DND-41 (cell line): ENCODE data around the gene PGK1.

ENCODE experiments used
- EZH2 ChIP-seq: IDR thresholded peaks from 3 replicates; pipeline ENCODE4 v1.6.1; 2012; ENCODE audit warnings: borderline replicate concordance, low read depth, mild to moderate bottlenecking, moderate library complexity, low read length, inconsistent platforms; ENCODE audit not compliant: severe bottlenecking
- TF ChIP-seq, protein P1 (sequence below): IDR thresholded peaks from 2 replicates; pipeline ENCODE4 v1.5.1; 2012; ENCODE audit warnings: borderline replicate concordance, low read length, moderate library complexity, mild to moderate bottlenecking; ENCODE audit not compliant: poor library complexity, severe bottlenecking; ENCODE audit errors: extremely low read depth

DNA sequence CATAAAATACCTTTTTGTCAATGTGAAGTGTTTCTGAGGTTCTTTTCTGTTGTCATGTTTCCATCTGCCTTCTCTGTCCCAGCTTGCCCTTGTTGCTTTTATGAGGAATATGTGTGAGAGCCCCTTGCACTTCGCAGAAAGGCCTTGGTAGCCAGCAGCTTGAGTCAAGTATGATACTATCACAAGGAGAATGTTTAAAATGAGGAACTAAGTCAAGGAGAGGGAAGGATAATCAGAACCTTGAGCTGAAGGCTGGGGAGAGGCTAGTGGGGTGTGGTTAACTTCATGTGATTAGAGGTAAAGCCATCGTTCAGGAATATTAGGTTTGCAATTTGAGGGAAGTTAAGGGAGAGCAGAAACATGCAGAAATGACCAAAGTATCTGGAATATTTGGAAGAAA is 12.7 kb downstream of the PGK1 start:
- TF ChIP-seq, protein P1, sequence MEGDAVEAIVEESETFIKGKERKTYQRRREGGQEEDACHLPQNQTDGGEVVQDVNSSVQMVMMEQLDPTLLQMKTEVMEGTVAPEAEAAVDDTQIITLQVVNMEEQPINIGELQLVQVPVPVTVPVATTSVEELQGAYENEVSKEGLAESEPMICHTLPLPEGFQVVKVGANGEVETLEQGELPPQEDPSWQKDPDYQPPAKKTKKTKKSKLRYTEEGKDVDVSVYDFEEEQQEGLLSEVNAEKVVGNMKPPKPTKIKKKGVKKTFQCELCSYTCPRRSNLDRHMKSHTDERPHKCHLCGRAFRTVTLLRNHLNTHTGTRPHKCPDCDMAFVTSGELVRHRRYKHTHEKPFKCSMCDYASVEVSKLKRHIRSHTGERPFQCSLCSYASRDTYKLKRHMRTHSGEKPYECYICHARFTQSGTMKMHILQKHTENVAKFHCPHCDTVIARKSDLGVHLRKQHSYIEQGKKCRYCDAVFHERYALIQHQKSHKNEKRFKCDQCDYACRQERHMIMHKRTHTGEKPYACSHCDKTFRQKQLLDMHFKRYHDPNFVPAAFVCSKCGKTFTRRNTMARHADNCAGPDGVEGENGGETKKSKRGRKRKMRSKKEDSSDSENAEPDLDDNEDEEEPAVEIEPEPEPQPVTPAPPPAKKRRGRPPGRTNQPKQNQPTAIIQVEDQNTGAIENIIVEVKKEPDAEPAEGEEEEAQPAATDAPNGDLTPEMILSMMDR, result no peak
- TF ChIP-seq EZH2, result no peak
